NB4 (cell line): ENCODE results near the gene CYCS.

Source experiments
- CTCF ChIP-seq: IDR thresholded peaks from one replicate; pipeline ENCODE4 v1.5.1; 2012; ENCODE audit warnings: low read depth, low read length
- MAX ChIP-seq: IDR thresholded peaks from 2 replicates; pipeline ENCODE4 v1.6.1; 2011; ENCODE audit warnings: low read depth, low read length
- POLR2A ChIP-seq: IDR thresholded peaks from 2 replicates; pipeline ENCODE4 v1.6.1; 2011; ENCODE audit warnings: mild to moderate bottlenecking; ENCODE audit not compliant: insufficient read length; ENCODE audit errors: extremely low read depth

GRCh38 chr7:25148772-25149575 is 23.9 kb upstream of the CYCS start:
- TF ChIP-seq POLR2A: no peak
- no peak for TF ChIP-seq CTCF
- no peak for TF ChIP-seq MAX
